ENCODE results near the gene LCLAT1.

GRCh38 chr2:30649278-30649677 is 202.2 kb downstream of the LCLAT1 start:
- TF ChIP-seq POLR2A (IDR thresholded peaks at IDR 0.05; ENCODE audit: low read length) (no peak), GATA1 (IDR thresholded peaks at IDR 0.05; ENCODE audit: low read depth, low read length) (no peak)

Measured in erythroblast (primary cell).